WTC11 (cell line): ENCODE measurements around the gene TMEM253. TPM values are rescaled to one million over a fixed set of nuclear protein-coding genes. Genes with fewer than 3 reads are reported as not detected.
A peak's percentile ranks its signal among the peaks of the same experiment; 100 is the strongest.

Source experiments
- ETV6 ChIP-seq: sonication (generic); formaldehyde crosslinking; IDR thresholded peaks from 2 replicates; pipeline ENCODE4 v1.8.1; 2022; ENCODE audit warnings: mild to moderate bottlenecking, missing genetic modification reagents
- HMGA2 ChIP-seq: fragments of 250-450 bp; sonication (Bioruptor Pico); IDR thresholded peaks from 2 replicates; pipeline ENCODE4 v1.4.0; 2021; ENCODE audit warnings: mild to moderate bottlenecking, moderate library complexity
- MYBL2 ChIP-seq: sonication (generic); formaldehyde crosslinking; IDR thresholded peaks from 2 replicates; pipeline ENCODE4 v1.8.1; 2023; ENCODE audit warnings: mild to moderate bottlenecking, moderate library complexity, missing genetic modification reagents
- NFATC4 ChIP-seq: fragments of 250-450 bp; sonication (Bioruptor Pico); IDR thresholded peaks from 2 replicates; pipeline ENCODE4 v1.9.0; 2021; ENCODE audit warnings: mild to moderate bottlenecking
- NR1H2 ChIP-seq: sonication (generic); formaldehyde crosslinking; IDR thresholded peaks from 2 replicates; pipeline ENCODE4 v1.9.0; 2021; ENCODE audit warnings: mild to moderate bottlenecking, moderate library complexity, missing genetic modification reagents
- RORB ChIP-seq: fragments of 250-450 bp; sonication (Bioruptor Pico); IDR thresholded peaks from 2 replicates; pipeline ENCODE4 v1.9.0; 2021; ENCODE audit warnings: mild to moderate bottlenecking
- SMAD4 ChIP-seq: sonication (generic); formaldehyde crosslinking; IDR thresholded peaks from 2 replicates; pipeline ENCODE4 v1.8.0; 2022; ENCODE audit warnings: mild to moderate bottlenecking, missing genetic modification reagents
- SOX15 ChIP-seq: fragments of 250-450 bp; sonication (Bioruptor Pico); IDR thresholded peaks from 2 replicates; pipeline ENCODE4 v1.9.0; 2021; ENCODE audit warnings: mild to moderate bottlenecking
- TCF7 ChIP-seq: sonication (generic); formaldehyde crosslinking; IDR thresholded peaks from 2 replicates; pipeline ENCODE4 v1.8.0; 2022; ENCODE audit warnings: mild to moderate bottlenecking, low read depth, missing genetic modification reagents, moderate library complexity
- ZBTB21 ChIP-seq: sonication (generic); formaldehyde crosslinking; IDR thresholded peaks from 2 replicates; pipeline ENCODE4 v1.8.1; 2023; ENCODE audit warnings: mild to moderate bottlenecking, missing genetic modification reagents, borderline replicate concordance
- ZNF219 ChIP-seq: sonication (generic); formaldehyde crosslinking; IDR thresholded peaks from 2 replicates; pipeline ENCODE4 v1.8.0; 2023; ENCODE audit warnings: missing genetic modification reagents, mild to moderate bottlenecking, borderline replicate concordance
- ZNF396 ChIP-seq: fragments of 250-450 bp; sonication (Bioruptor Pico); IDR thresholded peaks from 2 replicates; pipeline ENCODE4 v1.8.0; 2021; ENCODE audit warnings: mild to moderate bottlenecking, moderate library complexity, borderline replicate concordance
- total RNA-seq: library from RNA; stranded (reverse); gene quantifications from 3 replicates; pipeline ENCODE4 v1.2.3, GENCODE V29; 2021
- TF ChIP-seq, protein P1 (sequence below): fragments of 250-450 bp; sonication (Bioruptor Pico); IDR thresholded peaks from 2 replicates; pipeline ENCODE4 v1.9.0; 2021; ENCODE audit warnings: mild to moderate bottlenecking, borderline replicate concordance
- TF ChIP-seq, protein P2 (sequence below): sonication (generic); formaldehyde crosslinking; IDR thresholded peaks from 2 replicates; pipeline ENCODE4 v1.8.1; 2023; ENCODE audit warnings: mild to moderate bottlenecking, missing genetic modification reagents
- TF ChIP-seq, protein P3 (sequence below): sonication (generic); formaldehyde crosslinking; IDR thresholded peaks from 2 replicates; pipeline ENCODE4 v1.8.1; 2023; ENCODE audit warnings: mild to moderate bottlenecking, moderate library complexity, missing genetic modification reagents
- TF ChIP-seq, protein P4 (sequence below): sonication (generic); formaldehyde crosslinking; IDR thresholded peaks from 2 replicates; pipeline ENCODE4 v1.8.0; 2022; ENCODE audit warnings: mild to moderate bottlenecking, missing genetic modification reagents
- TF ChIP-seq, protein P5 (sequence below): fragments of 250-450 bp; sonication (Bioruptor Pico); IDR thresholded peaks from 2 replicates; pipeline ENCODE4 v1.9.0; 2021; ENCODE audit warnings: moderate library complexity, mild to moderate bottlenecking, inconsistent platforms, borderline replicate concordance
- TF ChIP-seq, protein P6 (sequence below): sonication (generic); formaldehyde crosslinking; IDR thresholded peaks from 2 replicates; pipeline ENCODE4 v1.8.0; 2023; ENCODE audit warnings: missing genetic modification reagents, mild to moderate bottlenecking, borderline replicate concordance
- TF ChIP-seq, protein P7 (sequence below): sonication (generic); formaldehyde crosslinking; IDR thresholded peaks from 2 replicates; pipeline ENCODE4 v1.8.1; 2022; ENCODE audit warnings: mild to moderate bottlenecking, moderate library complexity, missing genetic modification reagents

The TMEM253 gene
- total RNA-seq, 1 experiment from 2014 or later = 1.7 TPM

DNA sequence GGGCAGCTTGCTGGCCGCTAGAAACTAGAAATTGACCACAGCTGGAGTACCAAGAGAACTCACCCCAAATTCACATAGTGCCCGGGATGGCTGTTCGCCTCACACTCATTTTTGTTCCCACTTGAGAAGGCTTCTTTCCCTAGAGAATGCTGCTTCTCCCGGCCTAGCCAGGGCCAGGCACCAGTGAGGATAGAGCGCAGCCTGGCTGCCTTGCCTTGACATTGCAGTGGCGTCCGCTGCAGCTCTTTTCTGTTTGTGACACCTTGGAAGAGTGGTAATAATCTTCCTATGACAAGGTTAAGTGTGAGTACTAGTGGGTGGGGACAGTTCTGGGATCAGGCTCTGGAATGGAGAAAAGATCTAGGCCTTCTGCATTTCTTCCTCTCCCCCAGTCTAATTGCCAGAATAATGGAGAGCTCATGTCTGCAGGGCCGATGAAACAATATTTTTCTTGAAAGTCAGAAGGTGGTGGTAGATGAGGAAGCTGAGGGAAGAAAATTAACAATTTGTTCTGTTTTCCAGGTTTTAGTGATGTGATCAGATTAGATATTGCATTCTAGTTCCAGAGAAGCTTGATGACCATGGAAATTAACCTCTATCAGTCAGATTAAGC lies 3.7 kb downstream of the TMEM253 start (continued):
- TF ChIP-seq, protein P1, sequence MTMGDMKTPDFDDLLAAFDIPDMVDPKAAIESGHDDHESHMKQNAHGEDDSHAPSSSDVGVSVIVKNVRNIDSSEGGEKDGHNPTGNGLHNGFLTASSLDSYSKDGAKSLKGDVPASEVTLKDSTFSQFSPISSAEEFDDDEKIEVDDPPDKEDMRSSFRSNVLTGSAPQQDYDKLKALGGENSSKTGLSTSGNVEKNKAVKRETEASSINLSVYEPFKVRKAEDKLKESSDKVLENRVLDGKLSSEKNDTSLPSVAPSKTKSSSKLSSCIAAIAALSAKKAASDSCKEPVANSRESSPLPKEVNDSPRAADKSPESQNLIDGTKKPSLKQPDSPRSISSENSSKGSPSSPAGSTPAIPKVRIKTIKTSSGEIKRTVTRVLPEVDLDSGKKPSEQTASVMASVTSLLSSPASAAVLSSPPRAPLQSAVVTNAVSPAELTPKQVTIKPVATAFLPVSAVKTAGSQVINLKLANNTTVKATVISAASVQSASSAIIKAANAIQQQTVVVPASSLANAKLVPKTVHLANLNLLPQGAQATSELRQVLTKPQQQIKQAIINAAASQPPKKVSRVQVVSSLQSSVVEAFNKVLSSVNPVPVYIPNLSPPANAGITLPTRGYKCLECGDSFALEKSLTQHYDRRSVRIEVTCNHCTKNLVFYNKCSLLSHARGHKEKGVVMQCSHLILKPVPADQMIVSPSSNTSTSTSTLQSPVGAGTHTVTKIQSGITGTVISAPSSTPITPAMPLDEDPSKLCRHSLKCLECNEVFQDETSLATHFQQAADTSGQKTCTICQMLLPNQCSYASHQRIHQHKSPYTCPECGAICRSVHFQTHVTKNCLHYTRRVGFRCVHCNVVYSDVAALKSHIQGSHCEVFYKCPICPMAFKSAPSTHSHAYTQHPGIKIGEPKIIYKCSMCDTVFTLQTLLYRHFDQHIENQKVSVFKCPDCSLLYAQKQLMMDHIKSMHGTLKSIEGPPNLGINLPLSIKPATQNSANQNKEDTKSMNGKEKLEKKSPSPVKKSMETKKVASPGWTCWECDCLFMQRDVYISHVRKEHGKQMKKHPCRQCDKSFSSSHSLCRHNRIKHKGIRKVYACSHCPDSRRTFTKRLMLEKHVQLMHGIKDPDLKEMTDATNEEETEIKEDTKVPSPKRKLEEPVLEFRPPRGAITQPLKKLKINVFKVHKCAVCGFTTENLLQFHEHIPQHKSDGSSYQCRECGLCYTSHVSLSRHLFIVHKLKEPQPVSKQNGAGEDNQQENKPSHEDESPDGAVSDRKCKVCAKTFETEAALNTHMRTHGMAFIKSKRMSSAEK (CRISPR knock-in tag) = no peak
- TF ChIP-seq SOX15 (CRISPR knock-in tag) (no peak), NR1H2 (CRISPR knock-in tag) (no peak), ZNF219 (CRISPR knock-in tag) (no peak), ZNF396 (CRISPR knock-in tag) (no peak), SMAD4 (CRISPR knock-in tag) (no peak), MYBL2 (no peak; the same call in 1 of the 2 replicates), ETV6 (CRISPR knock-in tag) (no peak), HMGA2 (CRISPR knock-in tag) (no peak), ZBTB21 (CRISPR knock-in tag) (no peak), TCF7 (CRISPR knock-in tag) (no peak), NFATC4 (CRISPR knock-in tag) (no peak), RORB (CRISPR knock-in tag) (no peak)
- TF ChIP-seq, protein P2, sequence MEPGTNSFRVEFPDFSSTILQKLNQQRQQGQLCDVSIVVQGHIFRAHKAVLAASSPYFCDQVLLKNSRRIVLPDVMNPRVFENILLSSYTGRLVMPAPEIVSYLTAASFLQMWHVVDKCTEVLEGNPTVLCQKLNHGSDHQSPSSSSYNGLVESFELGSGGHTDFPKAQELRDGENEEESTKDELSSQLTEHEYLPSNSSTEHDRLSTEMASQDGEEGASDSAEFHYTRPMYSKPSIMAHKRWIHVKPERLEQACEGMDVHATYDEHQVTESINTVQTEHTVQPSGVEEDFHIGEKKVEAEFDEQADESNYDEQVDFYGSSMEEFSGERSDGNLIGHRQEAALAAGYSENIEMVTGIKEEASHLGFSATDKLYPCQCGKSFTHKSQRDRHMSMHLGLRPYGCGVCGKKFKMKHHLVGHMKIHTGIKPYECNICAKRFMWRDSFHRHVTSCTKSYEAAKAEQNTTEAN (CRISPR knock-in tag) = no peak
- TF ChIP-seq, protein P3, sequence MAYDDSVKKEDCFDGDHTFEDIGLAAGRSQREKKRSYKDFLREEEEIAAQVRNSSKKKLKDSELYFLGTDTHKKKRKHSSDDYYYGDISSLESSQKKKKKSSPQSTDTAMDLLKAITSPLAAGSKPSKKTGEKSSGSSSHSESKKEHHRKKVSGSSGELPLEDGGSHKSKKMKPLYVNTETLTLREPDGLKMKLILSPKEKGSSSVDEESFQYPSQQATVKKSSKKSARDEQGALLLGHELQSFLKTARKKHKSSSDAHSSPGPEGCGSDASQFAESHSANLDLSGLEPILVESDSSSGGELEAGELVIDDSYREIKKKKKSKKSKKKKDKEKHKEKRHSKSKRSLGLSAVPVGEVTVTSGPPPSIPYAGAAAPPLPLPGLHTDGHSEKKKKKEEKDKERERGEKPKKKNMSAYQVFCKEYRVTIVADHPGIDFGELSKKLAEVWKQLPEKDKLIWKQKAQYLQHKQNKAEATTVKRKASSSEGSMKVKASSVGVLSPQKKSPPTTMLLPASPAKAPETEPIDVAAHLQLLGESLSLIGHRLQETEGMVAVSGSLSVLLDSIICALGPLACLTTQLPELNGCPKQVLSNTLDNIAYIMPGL (CRISPR knock-in tag) = peak; percentile 56; the same call in 1 of the 2 replicates
- TF ChIP-seq, protein P4, sequence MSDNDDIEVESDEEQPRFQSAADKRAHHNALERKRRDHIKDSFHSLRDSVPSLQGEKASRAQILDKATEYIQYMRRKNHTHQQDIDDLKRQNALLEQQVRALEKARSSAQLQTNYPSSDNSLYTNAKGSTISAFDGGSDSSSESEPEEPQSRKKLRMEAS (CRISPR knock-in tag) = no peak
- TF ChIP-seq, protein P5, sequence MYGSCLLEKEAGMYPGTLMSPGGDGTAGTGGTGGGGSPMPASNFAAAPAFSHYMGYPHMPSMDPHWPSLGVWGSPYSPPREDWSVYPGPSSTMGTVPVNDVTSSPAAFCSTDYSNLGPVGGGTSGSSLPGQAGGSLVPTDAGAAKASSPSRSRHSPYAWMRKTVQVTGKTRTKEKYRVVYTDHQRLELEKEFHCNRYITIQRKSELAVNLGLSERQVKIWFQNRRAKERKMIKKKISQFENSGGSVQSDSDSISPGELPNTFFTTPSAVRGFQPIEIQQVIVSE (CRISPR knock-in tag) = no peak
- TF ChIP-seq, protein P6, sequence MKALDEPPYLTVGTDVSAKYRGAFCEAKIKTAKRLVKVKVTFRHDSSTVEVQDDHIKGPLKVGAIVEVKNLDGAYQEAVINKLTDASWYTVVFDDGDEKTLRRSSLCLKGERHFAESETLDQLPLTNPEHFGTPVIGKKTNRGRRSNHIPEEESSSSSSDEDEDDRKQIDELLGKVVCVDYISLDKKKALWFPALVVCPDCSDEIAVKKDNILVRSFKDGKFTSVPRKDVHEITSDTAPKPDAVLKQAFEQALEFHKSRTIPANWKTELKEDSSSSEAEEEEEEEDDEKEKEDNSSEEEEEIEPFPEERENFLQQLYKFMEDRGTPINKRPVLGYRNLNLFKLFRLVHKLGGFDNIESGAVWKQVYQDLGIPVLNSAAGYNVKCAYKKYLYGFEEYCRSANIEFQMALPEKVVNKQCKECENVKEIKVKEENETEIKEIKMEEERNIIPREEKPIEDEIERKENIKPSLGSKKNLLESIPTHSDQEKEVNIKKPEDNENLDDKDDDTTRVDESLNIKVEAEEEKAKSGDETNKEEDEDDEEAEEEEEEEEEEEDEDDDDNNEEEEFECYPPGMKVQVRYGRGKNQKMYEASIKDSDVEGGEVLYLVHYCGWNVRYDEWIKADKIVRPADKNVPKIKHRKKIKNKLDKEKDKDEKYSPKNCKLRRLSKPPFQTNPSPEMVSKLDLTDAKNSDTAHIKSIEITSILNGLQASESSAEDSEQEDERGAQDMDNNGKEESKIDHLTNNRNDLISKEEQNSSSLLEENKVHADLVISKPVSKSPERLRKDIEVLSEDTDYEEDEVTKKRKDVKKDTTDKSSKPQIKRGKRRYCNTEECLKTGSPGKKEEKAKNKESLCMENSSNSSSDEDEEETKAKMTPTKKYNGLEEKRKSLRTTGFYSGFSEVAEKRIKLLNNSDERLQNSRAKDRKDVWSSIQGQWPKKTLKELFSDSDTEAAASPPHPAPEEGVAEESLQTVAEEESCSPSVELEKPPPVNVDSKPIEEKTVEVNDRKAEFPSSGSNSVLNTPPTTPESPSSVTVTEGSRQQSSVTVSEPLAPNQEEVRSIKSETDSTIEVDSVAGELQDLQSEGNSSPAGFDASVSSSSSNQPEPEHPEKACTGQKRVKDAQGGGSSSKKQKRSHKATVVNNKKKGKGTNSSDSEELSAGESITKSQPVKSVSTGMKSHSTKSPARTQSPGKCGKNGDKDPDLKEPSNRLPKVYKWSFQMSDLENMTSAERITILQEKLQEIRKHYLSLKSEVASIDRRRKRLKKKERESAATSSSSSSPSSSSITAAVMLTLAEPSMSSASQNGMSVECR = no peak
- TF ChIP-seq, protein P7, sequence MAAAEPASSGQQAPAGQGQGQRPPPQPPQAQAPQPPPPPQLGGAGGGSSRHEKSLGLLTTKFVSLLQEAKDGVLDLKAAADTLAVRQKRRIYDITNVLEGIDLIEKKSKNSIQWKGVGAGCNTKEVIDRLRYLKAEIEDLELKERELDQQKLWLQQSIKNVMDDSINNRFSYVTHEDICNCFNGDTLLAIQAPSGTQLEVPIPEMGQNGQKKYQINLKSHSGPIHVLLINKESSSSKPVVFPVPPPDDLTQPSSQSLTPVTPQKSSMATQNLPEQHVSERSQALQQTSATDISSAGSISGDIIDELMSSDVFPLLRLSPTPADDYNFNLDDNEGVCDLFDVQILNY (CRISPR knock-in tag) = no peak
- TF ChIP-seq, all 79 proteins: peak for 4
